ENCODE results near the gene SUN3.
"Not testable (repeated sequence)": the region's sequence is repeated elsewhere in the genome, so short reads cannot be mapped to it uniquely, and the experiment has no call there.

SUN3 gene

GRCh38 chr7:47943676-47944474 lies 85.0 kb downstream of the SUN3 start:
- DNase-seq = no peak

GRCh38 chr7:47942651-47943050 lies 86.3 kb downstream of the SUN3 start:
- not testable (repeated sequence) for DNase-seq

- no peak for DNase-seq
Measured at GRCh38 chr7:47942132-47942531, 86.8 kb downstream of the SUN3 start.

- no peak for DNase-seq
Measured at GRCh38 chr7:47941136-47941844, 87.6 kb downstream of the SUN3 start.

- no peak for DNase-seq
Measured at GRCh38 chr7:47940088-47941013, 88.6 kb downstream of the SUN3 start.

- DNase-seq = no peak
Measured at GRCh38 chr7:47939425-47940036, 89.4 kb downstream of the SUN3 start.

GRCh38 chr7:47938574-47939165 lies 90.2 kb downstream of the SUN3 start:
- no peak for DNase-seq

GRCh38 chr7:47937711-47938573 lies 91.0 kb downstream of the SUN3 start:
- no peak for DNase-seq

Measured in midbrain (tissue), 1 donor.